ENCODE results near the gene PCDH18. TPM values are rescaled to one million over a fixed set of nuclear protein-coding genes. Genes with fewer than 3 reads are reported as not detected.

PCDH18 gene
- total RNA-seq, 4 donors from 2014 or later = 38.9 to 74.1 (median 55.9) TPM

GRCh38 chr4:137530176-137530575, 2.1 kb downstream of the PCDH18 start:
- DNase-seq (ENCODE audit: low spot score) (no peak), ATAC-seq (ENCODE audit: low FRiP score) (no peak)
- TF ChIP-seq CTCF (IDR thresholded peaks at IDR 0.05) = no peak

- no peak for TF ChIP-seq CTCF (IDR thresholded peaks at IDR 0.05)
- no peak for ATAC-seq (ENCODE audit: low FRiP score)
- DNase-seq (ENCODE audit: low spot score) = no peak
These were observed 2.9 kb downstream of the PCDH18 start for GRCh38 chr4:137529432-137529831.

- ATAC-seq (ENCODE audit: low FRiP score) (no peak), DNase-seq (ENCODE audit: low spot score) (no peak)
- TF ChIP-seq CTCF (IDR thresholded peaks at IDR 0.05) = no peak
These were observed 3.6 kb downstream of the PCDH18 start for GRCh38 chr4:137528673-137529072.

DNA sequence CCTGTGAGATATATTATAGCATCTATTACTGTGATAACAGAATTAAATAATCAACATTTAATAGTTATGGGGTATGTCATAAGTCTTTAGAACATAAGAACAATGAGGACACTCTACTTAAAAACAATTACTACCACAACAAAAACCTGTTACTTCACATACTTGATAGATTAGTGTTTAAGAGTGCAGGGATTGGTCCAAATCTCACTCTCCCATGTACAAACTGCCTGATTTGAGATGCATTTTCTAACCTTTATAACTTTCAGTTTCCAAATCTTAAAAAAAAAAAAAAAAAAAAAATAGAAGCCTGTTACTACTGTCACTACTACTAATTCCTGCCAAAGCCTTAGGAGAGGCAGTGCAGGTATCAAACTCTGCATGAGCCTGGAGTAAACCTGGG, 5.6 kb downstream of the PCDH18 start:
- ATAC-seq (ENCODE audit: low FRiP score) = no peak
- DNase-seq (ENCODE audit: low spot score) = no peak
- no peak for TF ChIP-seq CTCF (IDR thresholded peaks at IDR 0.05)

- ATAC-seq (ENCODE audit: low FRiP score) (peak; percentile 64), DNase-seq (ENCODE audit: low spot score) (no peak)
- no peak for TF ChIP-seq CTCF (IDR thresholded peaks at IDR 0.05)
These were observed 7.4 kb downstream of the PCDH18 start for GRCh38 chr4:137524725-137525369.

GRCh38 chr4:137523329-137523728, 9.0 kb downstream of the PCDH18 start:
- TF ChIP-seq CTCF (IDR thresholded peaks at IDR 0.05) = no peak
- DNase-seq (ENCODE audit: low spot score) = no peak
- ATAC-seq (ENCODE audit: low FRiP score) = no peak

DNA sequence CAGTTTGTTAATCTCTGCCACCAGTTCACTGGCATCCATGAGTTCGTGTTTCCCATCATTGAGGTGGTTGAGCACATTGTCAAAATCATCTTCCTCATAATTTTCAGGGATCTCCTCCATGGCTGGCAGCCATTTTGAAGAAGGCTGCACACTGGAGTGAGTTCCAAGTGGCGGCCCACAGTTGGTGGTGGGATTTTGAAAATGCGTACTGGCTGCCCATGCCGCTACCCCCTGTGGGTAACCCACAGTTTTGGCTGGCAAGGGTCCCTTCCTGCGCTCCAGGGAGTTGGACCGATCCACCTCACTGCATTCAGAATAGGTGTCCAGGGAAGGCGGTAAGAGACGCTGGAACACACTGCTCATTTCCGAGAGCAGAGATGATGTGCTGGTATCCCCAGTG, 11.2 kb downstream of the PCDH18 start:
- ATAC-seq (ENCODE audit: low FRiP score) = no peak
- DNase-seq (ENCODE audit: low spot score) = no peak
- no peak for TF ChIP-seq CTCF (IDR thresholded peaks at IDR 0.05)
